SJCRH30 (cell line): Measurements from ENCODE around the gene HAP1. TPM values are rescaled to one million over a fixed set of nuclear protein-coding genes. Genes with fewer than 3 reads are reported as not detected.
"Not testable (repeated sequence)": the region's sequence is repeated elsewhere in the genome, so short reads cannot be mapped to it uniquely, and the experiment has no call there.

ENCODE experiments used
- DNase-seq, 2 experiments: peaks; one replicate each; pipeline ENCODE4 v3.0.0-alpha.2; 2015 to 2020
- H3K27ac ChIP-seq: fragments of 250-450 bp; sonication (Bioruptor Pico); 2 replicates; pipeline ENCODE4 v1.5.1; 2020; ENCODE audit warnings: mild to moderate bottlenecking, moderate library complexity
- H3K27me3 ChIP-seq: fragments of 250-450 bp; sonication (Bioruptor Pico); 2 replicates; pipeline ENCODE4 v1.5.1; 2020; ENCODE audit warnings: mild to moderate bottlenecking, moderate library complexity
- H3K36me3 ChIP-seq: fragments of 250-450 bp; sonication (Bioruptor Pico); 2 replicates; pipeline ENCODE4 v1.5.1; 2020; ENCODE audit warnings: mild to moderate bottlenecking, moderate library complexity
- H3K4me1 ChIP-seq: fragments of 250-450 bp; sonication (Bioruptor Pico); 2 replicates; pipeline ENCODE4 v1.5.1; 2020; ENCODE audit warnings: mild to moderate bottlenecking, moderate library complexity
- H3K4me3 ChIP-seq: fragments of 250-450 bp; sonication (Bioruptor Pico); 2 replicates; pipeline ENCODE4 v1.5.1; 2020; ENCODE audit warnings: mild to moderate bottlenecking, moderate library complexity
- H3K9me3 ChIP-seq: fragments of 250-450 bp; sonication (Bioruptor Pico); replicated peaks from 2 replicates; pipeline ENCODE4 v1.5.1; 2020; ENCODE audit warnings: mild to moderate bottlenecking, moderate library complexity
- total RNA-seq: library from RNA; depleted of rRNA; stranded (reverse); fragments of >200 nt; shearing (Covaris generic); gene quantifications from 2 replicates; pipeline ENCODE4 v1.2.3, GENCODE V29; 2014

The HAP1 gene
- total RNA-seq, 1 experiment from 2014 or later, result 0.10 TPM

GRCh38 chr17:41692722-41693521, 41.5 kb downstream of the HAP1 start:
- Histone ChIP-seq H3K4me3 (no peak overlapping the region), H3K4me1 (0 out of 2 replicates have a peak, but pooled peaks cover 5% of the 10 kb centered on the region), H3K36me3 (peaks cover 42% of the 10 kb centered on the region), H3K27me3 (no peaks in the 10 kb centered on the region), H3K9me3 (no peaks in the 10 kb centered on the region), H3K27ac (no peak overlapping the region)
- DNase-seq, result no peak

DNA sequence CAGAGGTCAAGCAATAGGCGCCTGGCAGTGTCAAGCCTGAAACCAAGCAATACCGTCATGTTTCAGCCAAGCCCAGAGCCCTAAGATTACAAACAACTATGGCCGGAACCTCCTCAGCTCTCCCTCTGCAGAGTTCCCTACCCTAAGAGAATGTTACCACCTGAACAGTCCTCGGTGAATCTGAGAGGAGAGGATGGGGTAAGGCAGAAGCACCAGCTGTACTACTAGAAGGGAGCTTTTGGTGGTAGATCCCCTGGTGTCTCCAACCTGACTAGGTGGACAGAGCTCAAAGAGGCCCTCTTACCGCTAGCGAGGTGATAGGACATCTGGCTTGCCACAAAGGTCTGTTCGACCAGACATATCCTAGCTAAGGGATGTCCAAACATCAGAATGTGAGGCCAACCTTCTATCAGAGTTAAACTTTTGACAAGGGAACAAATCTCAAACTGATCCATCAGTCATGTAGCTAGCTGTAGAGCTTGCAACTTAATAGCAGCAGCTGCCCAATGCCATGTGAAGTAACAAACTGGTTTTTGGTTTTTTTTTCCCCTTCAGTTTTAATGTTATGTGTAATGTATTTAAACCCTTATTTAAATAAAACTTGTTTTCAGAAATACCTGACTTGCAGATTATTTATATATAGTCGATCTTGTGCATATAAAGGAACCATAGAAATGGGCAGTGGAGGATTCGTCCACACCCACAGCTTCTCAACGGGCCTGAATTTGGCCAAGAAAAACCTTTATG, 43.2 kb downstream of the HAP1 start:
- H3K9me3 ChIP-seq, result no peaks in the 10 kb centered on the region
- no peak for DNase-seq
- H3K4me1 ChIP-seq, result 0 out of 2 replicates have a peak, but pooled peaks cover 5% of the 10 kb centered on the region
- H3K27me3 ChIP-seq, result no peaks in the 10 kb centered on the region
- H3K36me3 ChIP-seq, result peaks cover 42% of the 10 kb centered on the region
- H3K4me3 ChIP-seq, result no peak overlapping the region
- no peak overlapping the region for H3K27ac ChIP-seq

DNA sequence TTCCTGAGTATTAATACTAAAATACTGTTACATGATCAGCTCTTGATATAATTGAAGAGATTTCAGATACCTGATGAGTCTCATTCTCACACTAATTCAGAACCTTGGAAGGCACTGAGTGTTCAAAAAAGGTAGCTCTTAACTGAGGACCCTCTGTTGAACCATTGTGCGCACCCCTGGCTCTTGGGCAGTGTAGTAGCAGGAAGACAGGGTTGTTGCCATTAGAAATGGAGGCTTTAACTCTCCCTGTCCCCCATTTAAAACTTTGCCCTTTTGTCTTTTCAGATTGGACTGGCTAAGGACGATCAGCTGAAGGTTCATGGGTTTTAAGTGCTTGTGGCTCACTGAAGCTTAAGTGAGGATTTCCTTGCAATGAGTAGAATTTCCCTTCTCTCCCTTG, 43.9 kb downstream of the HAP1 start:
- Histone ChIP-seq H3K4me1 (0 out of 2 replicates have a peak, but pooled peaks cover 5% of the 10 kb centered on the region), H3K9me3 (no peaks in the 10 kb centered on the region), H3K4me3 (peak overlapping the region; percentile 99; the same call in 1 of the 2 replicates), H3K27ac (no peak overlapping the region), H3K36me3 (peaks cover 42% of the 10 kb centered on the region), H3K27me3 (no peaks in the 10 kb centered on the region)
- DNase-seq, result no peak

DNA sequence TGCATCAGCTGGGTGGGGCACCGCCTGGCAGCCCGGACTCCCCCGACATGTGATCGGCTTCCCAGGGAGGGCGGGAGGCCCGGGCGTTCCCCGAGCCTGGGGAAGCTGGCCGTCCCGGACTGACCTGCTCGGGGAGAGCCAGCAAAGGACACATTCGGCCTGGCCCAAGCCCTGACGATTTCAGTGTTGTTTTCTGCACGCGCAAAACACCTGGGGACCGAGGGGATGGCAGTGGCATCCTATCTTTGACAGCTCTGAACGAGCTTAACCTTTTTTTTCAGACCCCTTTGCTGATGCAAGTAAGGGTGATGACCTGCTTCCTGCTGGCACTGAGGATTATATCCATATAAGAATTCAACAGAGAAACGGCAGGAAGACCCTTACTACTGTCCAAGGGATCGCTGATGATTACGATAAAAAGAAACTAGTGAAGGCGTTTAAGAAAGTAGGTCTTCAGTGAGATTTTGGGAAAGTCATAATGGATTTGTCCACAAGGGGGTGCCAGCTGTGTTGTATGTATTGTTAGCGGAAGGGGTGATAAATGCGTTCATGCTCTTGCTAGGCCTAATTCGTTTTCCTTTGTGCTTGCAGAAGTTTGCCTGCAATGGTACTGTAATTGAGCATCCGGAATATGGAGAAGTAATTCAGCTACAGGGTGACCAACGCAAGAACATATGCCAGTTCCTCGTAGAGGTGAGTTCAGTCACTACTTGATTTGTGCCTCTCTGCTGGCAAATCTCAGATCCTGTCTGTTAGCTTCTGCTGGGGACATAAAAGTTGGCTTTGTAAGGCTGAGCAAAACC, 44.7 kb downstream of the HAP1 start:
- Histone ChIP-seq H3K4me1 (0 out of 2 replicates have a peak, but pooled peaks cover 5% of the 10 kb centered on the region), H3K27me3 (no peaks in the 10 kb centered on the region), H3K4me3 (peak overlapping the region; percentile 99), H3K27ac (peak overlapping the region; percentile 99), H3K9me3 (no peaks in the 10 kb centered on the region), H3K36me3 (peaks cover 42% of the 10 kb centered on the region)
- DNase-seq, result peak; percentile 39 to 65

DNA sequence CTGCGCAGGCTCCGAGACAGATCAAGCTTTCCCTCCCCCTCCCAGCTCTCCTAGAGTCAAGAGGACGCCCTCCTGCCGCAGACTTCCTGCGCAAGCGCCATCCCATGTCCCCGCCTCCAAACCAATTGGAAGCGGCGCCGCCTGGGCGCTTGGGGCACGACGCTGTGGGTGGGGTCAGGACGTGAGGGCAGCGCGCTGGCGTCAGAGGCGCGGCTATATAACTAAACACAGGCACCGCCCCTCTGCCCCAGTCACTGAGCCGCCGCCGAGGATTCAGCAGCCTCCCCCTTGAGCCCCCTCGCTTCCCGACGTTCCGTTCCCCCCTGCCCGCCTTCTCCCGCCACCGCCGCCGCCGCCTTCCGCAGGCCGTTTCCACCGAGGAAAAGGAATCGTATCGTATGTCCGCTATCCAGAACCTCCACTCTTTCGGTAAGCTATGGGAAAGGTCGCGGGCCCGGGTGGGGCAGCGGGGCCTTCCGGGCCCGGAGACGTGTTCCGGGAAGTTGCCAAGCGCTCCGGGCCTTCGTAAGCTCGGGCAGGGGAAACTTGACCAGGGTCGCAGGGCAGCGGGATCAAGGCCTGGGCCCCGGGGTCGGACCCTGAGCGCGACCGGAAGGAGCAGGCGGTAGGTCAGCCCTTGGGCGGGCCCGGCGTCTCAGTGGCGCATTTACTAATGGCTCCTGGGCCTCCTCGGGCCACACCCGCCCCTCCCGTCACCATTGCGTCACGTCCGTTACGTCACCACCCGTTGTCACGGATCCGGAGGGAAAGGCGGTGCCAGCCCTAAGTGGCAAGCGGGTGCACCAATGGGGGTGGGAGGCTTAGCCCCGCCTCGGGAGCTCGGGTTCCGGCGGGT, 45.6 kb downstream of the HAP1 start, which contains the start of gene EIF1:
Gene EIF1 (plus strand): TSS at position 245 of the 856 bp plus-strand sequence. CDS start 154 bp downstream, at position 399.
- no peaks in the 10 kb centered on the region for H3K9me3 ChIP-seq
- DNase-seq, result peak; percentile 99
- H3K36me3 ChIP-seq, result peaks cover 42% of the 10 kb centered on the region
- no peaks in the 10 kb centered on the region for H3K27me3 ChIP-seq
- peak within 1 kb of the TSS; percentile 99 for H3K27ac ChIP-seq
- peak within 1 kb of the TSS; percentile 99 for H3K4me3 ChIP-seq
- H3K4me1 ChIP-seq, result 0 out of 2 replicates have a peak, but pooled peaks cover 5% of the 10 kb centered on the region

DNA sequence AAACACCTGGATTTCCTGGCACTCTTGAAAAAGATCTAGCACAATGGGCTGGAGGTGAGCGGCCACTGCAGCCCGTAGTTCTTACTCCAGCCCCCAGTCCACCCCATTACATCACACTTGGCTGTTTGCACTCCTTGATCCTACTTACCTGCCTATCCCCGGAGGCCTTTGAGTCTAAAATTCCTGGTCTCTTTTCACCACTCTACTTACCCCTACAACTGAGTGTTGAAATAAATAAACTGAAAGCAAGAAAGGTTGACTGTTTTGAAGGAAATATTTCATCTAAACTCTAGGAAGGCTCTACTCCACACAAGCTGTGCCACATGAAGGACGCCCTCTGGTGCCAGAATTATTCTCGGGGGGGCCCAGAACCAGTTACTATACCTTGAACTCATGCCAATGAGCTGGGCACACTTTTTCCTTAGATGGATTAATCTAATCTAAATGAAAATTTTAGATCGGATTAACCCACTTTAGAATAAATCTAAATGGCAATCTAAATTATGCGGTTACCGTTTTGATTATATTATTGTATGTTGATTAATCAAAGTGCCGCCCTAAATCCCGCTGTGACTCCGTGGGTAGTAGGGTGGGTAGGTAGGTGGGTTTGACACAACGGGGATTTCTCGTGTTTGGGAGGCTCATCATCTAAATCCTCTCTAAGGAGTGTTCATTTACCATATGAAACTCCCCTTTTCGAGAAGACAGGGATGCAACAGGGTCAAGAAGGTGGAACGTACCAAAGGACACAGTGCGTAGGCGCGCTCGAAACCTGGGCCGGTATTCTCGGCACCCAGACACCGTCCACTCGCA, 46.4 kb downstream of the HAP1 start:
- peak in 1 of 2 experiments; percentile 49 for DNase-seq
- Histone ChIP-seq H3K4me3 (peak overlapping the region; percentile 99), H3K27ac (no peak overlapping the region), H3K27me3 (no peaks in the 10 kb centered on the region), H3K9me3 (no peaks in the 10 kb centered on the region), H3K4me1 (0 out of 2 replicates have a peak, but pooled peaks cover 5% of the 10 kb centered on the region), H3K36me3 (peaks cover 40% of the 10 kb centered on the region)

DNA sequence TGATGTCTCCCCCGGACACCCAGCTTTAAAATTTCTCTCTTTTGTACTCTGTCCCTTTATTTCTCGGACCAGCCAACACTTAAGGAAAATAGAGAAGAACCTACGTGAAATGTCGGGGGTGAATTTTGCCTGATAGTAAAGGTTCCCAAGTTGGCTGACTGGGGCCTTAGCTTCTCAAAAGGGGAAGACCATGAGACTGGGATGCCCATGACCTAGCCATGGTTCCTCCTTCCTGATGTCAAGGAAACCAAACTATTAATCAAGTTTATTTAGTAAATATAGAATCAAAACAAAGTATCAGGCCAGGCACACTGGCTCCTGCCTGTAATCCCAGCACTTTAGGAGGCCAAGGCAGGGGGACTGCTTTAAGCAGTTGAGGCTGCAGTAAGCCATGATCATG, 48.2 kb downstream of the HAP1 start:
- Histone ChIP-seq H3K4me1 (0 out of 2 replicates have a peak, but pooled peaks cover 5% of the 10 kb centered on the region), H3K36me3 (peaks cover 22% of the 10 kb centered on the region), H3K4me3 (no peak overlapping the region), H3K27ac (no peak overlapping the region), H3K9me3 (no peaks in the 10 kb centered on the region), H3K27me3 (no peaks in the 10 kb centered on the region)
- no peak for DNase-seq

- not testable (repeated sequence) for H3K27me3 ChIP-seq, H3K27ac ChIP-seq, H3K4me1 ChIP-seq, DNase-seq, H3K9me3 ChIP-seq, H3K4me3 ChIP-seq
- H3K36me3 ChIP-seq, result peaks cover 17% of the 10 kb centered on the region
Measured at GRCh38 chr17:41685753-41686152, 48.7 kb downstream of the HAP1 start.

- Histone ChIP-seq H3K36me3 (peaks cover 3% of the 10 kb centered on the region; the same call in 1 of the 2 replicates), H3K4me3 (no peak overlapping the region), H3K27me3 (peaks cover 4% of the 10 kb centered on the region; the same call in 1 of the 2 replicates), H3K4me1 (no peaks in the 10 kb centered on the region), H3K9me3 (no peaks in the 10 kb centered on the region), H3K27ac (no peak overlapping the region)
- no peak for DNase-seq
Measured at GRCh38 chr17:41684035-41684434, 50.4 kb downstream of the HAP1 start.

DNA sequence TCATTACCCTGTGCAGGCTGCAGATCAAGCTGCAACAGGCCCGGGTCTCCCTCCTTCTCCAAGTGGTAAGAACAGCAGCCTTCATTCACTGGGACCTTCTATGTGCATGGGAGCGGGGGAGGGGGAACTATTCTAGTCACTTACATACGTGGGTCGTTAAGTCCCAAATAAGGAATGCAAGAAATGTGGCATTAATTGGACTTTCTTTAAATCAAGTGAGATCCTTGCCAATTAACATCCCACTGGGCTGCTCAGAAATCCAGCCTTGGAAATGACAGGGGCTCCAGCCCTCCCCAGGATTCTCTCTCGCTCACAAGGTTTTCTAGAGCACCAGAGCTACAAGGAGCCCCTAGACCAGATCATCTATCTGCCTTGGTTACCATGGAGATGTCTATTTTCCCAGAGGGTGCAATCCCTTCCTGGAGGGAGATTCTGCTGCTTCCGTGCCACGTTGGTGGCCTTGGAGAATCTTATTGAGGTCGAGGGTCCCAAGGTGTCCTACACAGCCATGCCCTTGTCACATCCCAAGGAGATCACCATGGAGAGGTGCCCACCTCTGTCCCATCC, 50.9 kb downstream of the HAP1 start:
- Histone ChIP-seq H3K4me3 (no peak overlapping the region), H3K27ac (no peak overlapping the region), H3K4me1 (no peaks in the 10 kb centered on the region), H3K27me3 (peaks cover 5% of the 10 kb centered on the region; the same call in 1 of the 2 replicates), H3K9me3 (no peaks in the 10 kb centered on the region), H3K36me3 (no peaks in the 10 kb centered on the region)
- DNase-seq, result no peak

GRCh38 chr17:41682631-41683030, 51.8 kb downstream of the HAP1 start:
- DNase-seq, result no peak
- no peak overlapping the region for H3K4me3 ChIP-seq
- no peaks in the 10 kb centered on the region for H3K4me1 ChIP-seq
- H3K36me3 ChIP-seq, result no peaks in the 10 kb centered on the region
- H3K27me3 ChIP-seq, result peaks cover 5% of the 10 kb centered on the region; the same call in 1 of the 2 replicates
- H3K9me3 ChIP-seq, result no peaks in the 10 kb centered on the region
- no peak overlapping the region for H3K27ac ChIP-seq

- DNase-seq, result no peak
- Histone ChIP-seq H3K4me1 (no peaks in the 10 kb centered on the region), H3K36me3 (no peaks in the 10 kb centered on the region), H3K4me3 (no peak overlapping the region), H3K27me3 (peaks cover 5% of the 10 kb centered on the region; the same call in 1 of the 2 replicates), H3K9me3 (no peaks in the 10 kb centered on the region), H3K27ac (no peak overlapping the region)
Measured at GRCh38 chr17:41681776-41682175, 52.7 kb downstream of the HAP1 start.
